ENCODE measurements around the gene CYP21A2. TPM values are rescaled to one million over a fixed set of nuclear protein-coding genes. Genes with fewer than 3 reads are reported as not detected.
A peak's percentile ranks its signal among the peaks of the same experiment; 100 is the strongest.
"Not testable (repeated sequence)": the region's sequence is repeated elsewhere in the genome, so short reads cannot be mapped to it uniquely, and the experiment has no call there.

CYP21A2 gene
- total and polyA plus RNA-seq, 4 donors, result 2.2 to 3.6 (median 2.3) TPM; not detected in 1

DNA sequence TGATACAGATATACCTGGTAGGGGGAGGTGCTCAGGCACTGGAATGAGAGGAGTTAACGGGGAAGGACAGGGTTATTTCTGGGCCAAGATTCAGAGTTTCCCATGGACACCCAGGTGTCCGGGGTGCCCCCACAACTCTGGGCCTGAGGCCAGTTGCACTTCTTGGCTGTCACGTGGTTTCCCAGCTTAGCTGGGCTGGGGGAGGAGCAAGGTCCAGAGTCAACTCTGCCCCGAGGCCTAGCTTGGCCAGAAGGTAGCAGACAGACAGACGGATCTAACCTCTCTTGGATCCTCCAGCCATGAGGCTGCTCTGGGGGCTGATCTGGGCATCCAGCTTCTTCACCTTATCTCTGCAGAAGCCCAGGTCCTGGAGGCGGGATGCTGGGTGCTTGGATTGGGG is 23.7 kb upstream of the CYP21A2 start, which contains the start of gene C4B:
Gene C4B (plus strand): TSS at position 249 of the 400 bp plus-strand sequence. CDS start 51 bp downstream, at position 300.
- H3K27ac ChIP-seq (ENCODE audit: low read depth in 1 of 2, low read length in 2 of 2); H3K9me3 ChIP-seq (ENCODE audit: control insufficient read depth, low read length); H3K27me3 ChIP-seq (ENCODE audit: control insufficient read depth in 1 of 2, insufficient read depth in 2 of 2, low read length in 1 of 2); H3K4me3 ChIP-seq (ENCODE audit: low read length in 2 of 2); DNase-seq; H3K4me1 ChIP-seq (ENCODE audit: control insufficient read depth in 1 of 2, insufficient read depth in 2 of 2, low read length in 2 of 2); intact Hi-C loops (cut with DNase I); H3K36me3 ChIP-seq (ENCODE audit: control insufficient read depth in 1 of 2, insufficient read depth in 2 of 2, low read length in 1 of 2): not testable (repeated sequence)
- peak; percentile 23 for ATAC-seq (ENCODE audit: low FRiP score)
- no CpG with 5 or more reads among the region's 6 CpGs for WGBS, 2 donors

DNA sequence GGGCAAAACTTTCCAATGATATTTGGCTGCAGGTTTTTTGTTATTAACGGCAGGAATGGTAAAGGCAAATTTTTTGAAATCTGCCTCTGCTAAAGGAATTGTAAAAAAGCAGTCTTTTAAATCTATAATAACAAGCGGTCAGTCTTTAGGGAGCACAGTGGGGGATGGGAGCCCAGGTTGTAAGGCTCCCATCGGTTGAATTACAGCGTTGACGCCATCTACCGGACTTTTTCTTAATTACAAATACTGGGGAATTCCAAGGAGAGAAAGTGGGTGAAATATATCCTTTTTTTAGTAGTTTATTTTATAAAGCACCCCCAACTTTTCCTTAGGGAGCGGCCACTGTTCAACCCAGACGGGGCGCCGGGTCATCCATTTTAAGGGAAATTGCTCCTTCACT is 16.1 kb upstream of the CYP21A2 start:
- intact Hi-C loops (cut with DNase I); DNase-seq; H3K27ac ChIP-seq (ENCODE audit: low read depth in 1 of 2, low read length in 2 of 2); H3K4me1 ChIP-seq (ENCODE audit: control insufficient read depth in 1 of 2, insufficient read depth in 2 of 2, low read length in 2 of 2); H3K9me3 ChIP-seq (ENCODE audit: control insufficient read depth, low read length); H3K4me3 ChIP-seq (ENCODE audit: low read length in 2 of 2); ATAC-seq (ENCODE audit: low FRiP score); H3K36me3 ChIP-seq (ENCODE audit: control insufficient read depth in 1 of 2, insufficient read depth in 2 of 2, low read length in 1 of 2); H3K27me3 ChIP-seq (ENCODE audit: control insufficient read depth in 1 of 2, insufficient read depth in 2 of 2, low read length in 1 of 2): not testable (repeated sequence)
- WGBS, 2 donors, result no CpG with 5 or more reads among the region's 10 CpGs

DNA sequence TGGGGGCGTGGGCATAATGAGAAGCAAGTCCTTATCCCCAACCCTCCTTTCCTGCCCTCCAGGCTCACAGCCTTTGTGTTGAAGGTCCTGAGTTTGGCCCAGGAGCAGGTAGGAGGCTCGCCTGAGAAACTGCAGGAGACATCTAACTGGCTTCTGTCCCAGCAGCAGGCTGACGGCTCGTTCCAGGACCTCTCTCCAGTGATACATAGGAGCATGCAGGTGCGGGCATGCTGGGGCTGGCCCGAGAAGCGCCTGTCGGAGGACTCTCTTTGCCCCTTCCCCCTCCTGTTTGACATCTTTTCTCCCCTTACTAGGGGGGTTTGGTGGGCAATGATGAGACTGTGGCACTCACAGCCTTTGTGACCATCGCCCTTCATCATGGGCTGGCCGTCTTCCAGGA is 9.6 kb upstream of the CYP21A2 start:
- H3K27me3 ChIP-seq (ENCODE audit: control insufficient read depth in 1 of 2, insufficient read depth in 2 of 2, low read length in 1 of 2); ATAC-seq (ENCODE audit: low FRiP score); H3K9me3 ChIP-seq (ENCODE audit: control insufficient read depth, low read length); DNase-seq; H3K27ac ChIP-seq (ENCODE audit: low read depth in 1 of 2, low read length in 2 of 2); H3K4me3 ChIP-seq (ENCODE audit: low read length in 2 of 2); intact Hi-C loops (cut with DNase I); H3K36me3 ChIP-seq (ENCODE audit: control insufficient read depth in 1 of 2, insufficient read depth in 2 of 2, low read length in 1 of 2); H3K4me1 ChIP-seq (ENCODE audit: control insufficient read depth in 1 of 2, insufficient read depth in 2 of 2, low read length in 2 of 2): not testable (repeated sequence)
- 84 to 88% methylated on average over 6 to 7 of the region's 10 CpGs for WGBS, 2 donors

DNA sequence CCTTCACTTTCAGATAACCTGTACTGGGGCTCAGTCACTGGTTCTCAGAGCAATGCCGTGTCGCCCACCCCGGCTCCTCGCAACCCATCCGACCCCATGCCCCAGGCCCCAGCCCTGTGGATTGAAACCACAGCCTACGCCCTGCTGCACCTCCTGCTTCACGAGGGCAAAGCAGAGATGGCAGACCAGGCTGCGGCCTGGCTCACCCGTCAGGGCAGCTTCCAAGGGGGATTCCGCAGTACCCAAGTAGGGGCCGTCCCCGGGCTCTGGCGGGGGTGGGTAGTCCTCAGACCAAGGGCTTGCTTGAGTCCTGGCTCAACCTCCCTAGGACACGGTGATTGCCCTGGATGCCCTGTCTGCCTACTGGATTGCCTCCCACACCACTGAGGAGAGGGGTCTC is 8.7 kb upstream of the CYP21A2 start:
- H3K4me3 ChIP-seq (ENCODE audit: low read length in 2 of 2); H3K36me3 ChIP-seq (ENCODE audit: control insufficient read depth in 1 of 2, insufficient read depth in 2 of 2, low read length in 1 of 2); H3K4me1 ChIP-seq (ENCODE audit: control insufficient read depth in 1 of 2, insufficient read depth in 2 of 2, low read length in 2 of 2); H3K9me3 ChIP-seq (ENCODE audit: control insufficient read depth, low read length); ATAC-seq (ENCODE audit: low FRiP score); intact Hi-C loops (cut with DNase I); H3K27ac ChIP-seq (ENCODE audit: low read depth in 1 of 2, low read length in 2 of 2); H3K27me3 ChIP-seq (ENCODE audit: control insufficient read depth in 1 of 2, insufficient read depth in 2 of 2, low read length in 1 of 2): not testable (repeated sequence)
- peak in 1 of 2 donors; percentile 46 for DNase-seq
- WGBS, 2 donors, result 84 to 95% methylated on average over 8 of the region's 14 CpGs

DNA sequence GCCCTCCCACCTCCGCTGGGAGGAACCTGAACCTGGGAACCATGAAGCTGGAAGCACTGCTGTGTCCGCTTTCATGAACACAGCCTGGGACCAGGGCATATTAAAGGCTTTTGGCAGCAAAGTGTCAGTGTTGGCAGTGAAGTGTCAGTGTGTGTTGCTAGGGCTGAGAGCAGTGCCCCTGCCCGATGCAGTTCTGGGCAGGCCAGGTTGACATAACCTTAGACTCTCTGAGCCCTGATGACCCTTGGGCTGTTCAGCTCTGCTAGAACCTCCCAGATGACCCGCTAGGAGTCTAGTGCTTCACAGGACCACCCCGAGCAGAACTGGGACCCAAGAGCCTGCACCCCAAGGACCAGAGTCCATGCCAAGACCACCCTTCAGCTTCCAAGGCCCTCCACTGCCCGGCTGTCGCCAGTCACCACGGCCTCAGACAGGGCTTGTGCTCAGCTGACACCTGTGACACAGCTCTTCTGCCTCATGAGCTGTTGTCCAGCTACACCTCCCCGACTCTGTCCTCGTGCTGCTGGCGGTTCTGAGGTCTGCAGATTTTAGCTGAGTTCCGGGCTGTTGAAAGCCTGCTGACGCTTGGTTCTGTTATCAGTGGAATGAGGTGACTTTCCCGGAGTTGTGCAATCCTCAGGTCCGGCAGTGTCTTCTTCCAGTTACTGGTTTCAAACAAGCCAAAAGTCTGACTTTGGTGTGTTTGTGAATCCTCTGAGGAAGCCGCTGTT is 2.8 kb upstream of the CYP21A2 start:
- H3K27me3 ChIP-seq (ENCODE audit: control insufficient read depth in 1 of 2, insufficient read depth in 2 of 2, low read length in 1 of 2); H3K4me3 ChIP-seq (ENCODE audit: low read length in 2 of 2); intact Hi-C loops (cut with DNase I); DNase-seq; H3K9me3 ChIP-seq (ENCODE audit: control insufficient read depth, low read length); H3K27ac ChIP-seq (ENCODE audit: low read depth in 1 of 2, low read length in 2 of 2); ATAC-seq (ENCODE audit: low FRiP score); H3K4me1 ChIP-seq (ENCODE audit: control insufficient read depth in 1 of 2, insufficient read depth in 2 of 2, low read length in 2 of 2); H3K36me3 ChIP-seq (ENCODE audit: control insufficient read depth in 1 of 2, insufficient read depth in 2 of 2, low read length in 1 of 2): not testable (repeated sequence)
- WGBS, 2 donors, result no CpG with 5 or more reads among the region's 16 CpGs

DNA sequence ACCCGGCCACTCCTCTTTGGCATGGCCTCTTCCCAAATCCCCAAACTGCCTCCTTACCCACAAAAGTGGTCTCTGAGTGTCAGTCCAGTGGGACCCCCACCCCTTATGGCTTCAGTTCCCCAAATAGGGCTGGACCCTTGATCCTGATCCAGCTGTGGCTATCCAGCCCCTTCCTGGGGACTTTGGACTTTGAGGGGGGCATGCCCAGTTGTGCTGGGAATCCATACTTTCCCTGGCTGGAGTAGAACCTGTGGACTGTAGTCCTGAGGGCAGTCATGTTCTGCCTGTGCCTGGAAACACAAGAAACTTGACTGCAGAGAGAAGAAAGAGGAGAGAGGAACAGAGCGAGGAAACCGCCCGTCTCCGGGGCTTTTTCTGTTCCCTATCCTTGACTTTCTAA is 1.1 kb upstream of the CYP21A2 start:
- DNase-seq; intact Hi-C loops (cut with DNase I); H3K36me3 ChIP-seq (ENCODE audit: control insufficient read depth in 1 of 2, insufficient read depth in 2 of 2, low read length in 1 of 2); H3K4me3 ChIP-seq (ENCODE audit: low read length in 2 of 2); H3K4me1 ChIP-seq (ENCODE audit: control insufficient read depth in 1 of 2, insufficient read depth in 2 of 2, low read length in 2 of 2); H3K27ac ChIP-seq (ENCODE audit: low read depth in 1 of 2, low read length in 2 of 2); H3K27me3 ChIP-seq (ENCODE audit: control insufficient read depth in 1 of 2, insufficient read depth in 2 of 2, low read length in 1 of 2); H3K9me3 ChIP-seq (ENCODE audit: control insufficient read depth, low read length); ATAC-seq (ENCODE audit: low FRiP score): not testable (repeated sequence)
- WGBS, 2 donors, result 92 to 93% methylated on average over 4 to 5 of the region's 5 CpGs

DNA sequence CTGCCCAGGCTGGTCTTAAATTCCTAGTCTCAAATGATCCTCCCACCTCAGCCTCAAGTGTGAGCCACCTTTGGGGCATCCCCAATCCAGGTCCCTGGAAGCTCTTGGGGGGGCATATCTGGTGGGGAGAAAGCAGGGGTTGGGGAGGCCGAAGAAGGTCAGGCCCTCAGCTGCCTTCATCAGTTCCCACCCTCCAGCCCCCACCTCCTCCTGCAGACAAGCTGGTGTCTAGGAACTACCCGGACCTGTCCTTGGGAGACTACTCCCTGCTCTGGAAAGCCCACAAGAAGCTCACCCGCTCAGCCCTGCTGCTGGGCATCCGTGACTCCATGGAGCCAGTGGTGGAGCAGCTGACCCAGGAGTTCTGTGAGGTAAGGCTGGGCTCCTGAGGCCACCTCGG is 663 bp downstream of the CYP21A2 start:
- H3K4me3 ChIP-seq (ENCODE audit: low read length in 2 of 2); intact Hi-C loops (cut with DNase I); H3K27me3 ChIP-seq (ENCODE audit: control insufficient read depth in 1 of 2, insufficient read depth in 2 of 2, low read length in 1 of 2); H3K36me3 ChIP-seq (ENCODE audit: control insufficient read depth in 1 of 2, insufficient read depth in 2 of 2, low read length in 1 of 2); H3K4me1 ChIP-seq (ENCODE audit: control insufficient read depth in 1 of 2, insufficient read depth in 2 of 2, low read length in 2 of 2); ATAC-seq (ENCODE audit: low FRiP score); H3K9me3 ChIP-seq (ENCODE audit: control insufficient read depth, low read length); H3K27ac ChIP-seq (ENCODE audit: low read depth in 1 of 2, low read length in 2 of 2): not testable (repeated sequence)
- 74 to 80% methylated on average over 4 of the region's 5 CpGs for WGBS, 2 donors
- DNase-seq, result peak in 1 of 2 donors; percentile 14

DNA sequence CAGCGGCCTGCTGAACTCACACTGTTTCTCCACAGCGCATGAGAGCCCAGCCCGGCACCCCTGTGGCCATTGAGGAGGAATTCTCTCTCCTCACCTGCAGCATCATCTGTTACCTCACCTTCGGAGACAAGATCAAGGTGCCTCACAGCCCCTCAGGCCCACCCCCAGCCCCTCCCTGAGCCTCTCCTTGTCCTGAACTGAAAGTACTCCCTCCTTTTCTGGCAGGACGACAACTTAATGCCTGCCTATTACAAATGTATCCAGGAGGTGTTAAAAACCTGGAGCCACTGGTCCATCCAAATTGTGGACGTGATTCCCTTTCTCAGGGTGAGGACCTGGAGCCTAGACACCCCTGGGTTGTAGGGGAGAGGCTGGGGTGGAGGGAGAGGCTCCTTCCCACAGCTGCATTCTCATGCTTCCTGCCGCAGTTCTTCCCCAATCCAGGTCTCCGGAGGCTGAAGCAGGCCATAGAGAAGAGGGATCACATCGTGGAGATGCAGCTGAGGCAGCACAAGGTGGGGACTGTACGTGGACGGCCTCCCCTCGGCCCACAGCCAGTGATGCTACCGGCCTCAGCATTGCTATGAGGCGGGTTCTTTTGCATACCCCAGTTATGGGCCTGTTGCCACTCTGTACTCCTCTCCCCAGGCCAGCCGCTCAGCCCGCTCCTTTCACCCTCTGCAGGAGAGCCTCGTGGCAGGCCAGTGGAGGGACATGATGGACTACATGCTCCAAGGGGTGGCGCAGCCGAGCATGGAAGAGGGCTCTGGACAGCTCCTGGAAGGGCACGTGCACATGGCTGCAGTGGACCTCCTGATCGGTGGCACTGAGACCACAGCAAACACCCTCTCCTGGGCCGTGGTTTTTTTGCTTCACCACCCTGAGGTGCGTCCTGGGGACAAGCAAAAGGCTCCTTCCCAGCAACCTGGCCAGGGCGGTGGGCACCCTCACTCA is 1.4 kb downstream of the CYP21A2 start:
- H3K4me3 ChIP-seq (ENCODE audit: low read length in 2 of 2); H3K27me3 ChIP-seq (ENCODE audit: control insufficient read depth in 1 of 2, insufficient read depth in 2 of 2, low read length in 1 of 2); DNase-seq; H3K9me3 ChIP-seq (ENCODE audit: control insufficient read depth, low read length); H3K36me3 ChIP-seq (ENCODE audit: control insufficient read depth in 1 of 2, insufficient read depth in 2 of 2, low read length in 1 of 2); H3K4me1 ChIP-seq (ENCODE audit: control insufficient read depth in 1 of 2, insufficient read depth in 2 of 2, low read length in 2 of 2); ATAC-seq (ENCODE audit: low FRiP score); H3K27ac ChIP-seq (ENCODE audit: low read depth in 1 of 2, low read length in 2 of 2); intact Hi-C loops (cut with DNase I): not testable (repeated sequence)
- WGBS, 2 donors, result 70 to 73% methylated on average over 12 to 23 of the region's 24 CpGs

Data from aorta (tissue), 5 donors.